GM12878 (cell line): ENCODE results near the gene SEC14L1.

ENCODE experiments used
- CREB1 ChIP-seq: IDR thresholded peaks from 2 replicates; pipeline ENCODE4 v1.6.1; 2012; ENCODE audit warnings: low read depth, mild to moderate bottlenecking, inconsistent platforms
- GATAD2B ChIP-seq: fragments of 450-650 bp; conservative IDR thresholded peaks from 2 replicates; pipeline ENCODE4 v1.6.1; 2017; ENCODE audit warnings: low read depth, mild to moderate bottlenecking, moderate library complexity
- NR2C2 ChIP-seq: IDR thresholded peaks from 2 replicates; pipeline ENCODE4 v1.6.1; 2011; ENCODE audit warnings: borderline replicate concordance, low read depth; ENCODE audit not compliant: control insufficient read depth, insufficient read length
- RFX5 ChIP-seq: IDR thresholded peaks from 2 replicates; pipeline ENCODE4 v1.6.1; 2011; ENCODE audit warnings: low read depth, low read length, improper control_type of control experiment
- STAT3 ChIP-seq: IDR thresholded peaks from 2 replicates; pipeline ENCODE4 v1.6.1; 2011; ENCODE audit warnings: low read depth, low read length, improper control_type of control experiment
- TF ChIP-seq, protein P1 (sequence below), 3 experiments: IDR thresholded peaks in 2 of 3; conservative IDR thresholded peaks in 1 of 3; 2 replicates each; pipeline ENCODE4 v1.5.1; 2011; ENCODE audit warnings: low read depth in 3 of 3, low read length in 3 of 3, mild to moderate bottlenecking in 3 of 3, control low read depth in 2 of 3, moderate library complexity in 2 of 3, inconsistent platforms in 1 of 3, mixed read lengths in 1 of 3; ENCODE audit not compliant: control insufficient read depth in 2 of 3, insufficient read depth in 1 of 3; ENCODE audit errors: extremely low read depth in 1 of 3
- TF ChIP-seq, protein P2 (sequence below): IDR thresholded peaks from 2 replicates; pipeline ENCODE4 v1.6.1; 2012; ENCODE audit warnings: mild to moderate bottlenecking, low read depth, low read length
- TF ChIP-seq, protein P3 (sequence below): IDR thresholded peaks from 2 replicates; pipeline ENCODE4 v1.6.1; 2011; ENCODE audit warnings: low read depth, low read length, improper control_type of control experiment, borderline replicate concordance

DNA sequence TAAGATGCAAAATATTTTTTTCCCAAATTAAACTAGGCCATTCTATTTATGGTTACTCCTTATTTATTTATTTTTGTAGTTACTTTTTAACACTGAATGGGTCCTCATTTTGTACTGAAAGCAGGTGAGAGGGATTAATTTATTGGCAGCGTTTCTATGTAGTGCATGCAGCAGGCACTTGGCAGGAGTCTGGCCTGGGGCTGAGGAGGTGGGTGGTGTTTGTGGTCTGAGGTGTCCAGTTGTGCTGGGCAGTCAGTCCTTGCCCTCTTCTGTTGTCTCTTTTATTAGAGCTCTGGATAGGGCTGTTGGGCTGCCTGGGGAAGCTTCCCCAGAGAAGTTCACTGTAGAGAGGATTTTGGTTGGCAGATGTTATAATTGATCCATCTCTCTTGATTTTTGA is 12.7 kb downstream of the SEC14L1 start:
- no peak for TF ChIP-seq CREB1
- TF ChIP-seq, protein P1, sequence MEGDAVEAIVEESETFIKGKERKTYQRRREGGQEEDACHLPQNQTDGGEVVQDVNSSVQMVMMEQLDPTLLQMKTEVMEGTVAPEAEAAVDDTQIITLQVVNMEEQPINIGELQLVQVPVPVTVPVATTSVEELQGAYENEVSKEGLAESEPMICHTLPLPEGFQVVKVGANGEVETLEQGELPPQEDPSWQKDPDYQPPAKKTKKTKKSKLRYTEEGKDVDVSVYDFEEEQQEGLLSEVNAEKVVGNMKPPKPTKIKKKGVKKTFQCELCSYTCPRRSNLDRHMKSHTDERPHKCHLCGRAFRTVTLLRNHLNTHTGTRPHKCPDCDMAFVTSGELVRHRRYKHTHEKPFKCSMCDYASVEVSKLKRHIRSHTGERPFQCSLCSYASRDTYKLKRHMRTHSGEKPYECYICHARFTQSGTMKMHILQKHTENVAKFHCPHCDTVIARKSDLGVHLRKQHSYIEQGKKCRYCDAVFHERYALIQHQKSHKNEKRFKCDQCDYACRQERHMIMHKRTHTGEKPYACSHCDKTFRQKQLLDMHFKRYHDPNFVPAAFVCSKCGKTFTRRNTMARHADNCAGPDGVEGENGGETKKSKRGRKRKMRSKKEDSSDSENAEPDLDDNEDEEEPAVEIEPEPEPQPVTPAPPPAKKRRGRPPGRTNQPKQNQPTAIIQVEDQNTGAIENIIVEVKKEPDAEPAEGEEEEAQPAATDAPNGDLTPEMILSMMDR (IDR thresholded peaks at IDR 0.05 in 2 of 3, conservative IDR thresholded peaks at IDR 0.05 in 1 of 3; ENCODE audit: control insufficient read depth in 2 of 3, extremely low read depth in 1 of 3, insufficient read depth in 1 of 3, low read depth in 3 of 3, low read length in 3 of 3), result no peak
- no peak for TF ChIP-seq GATAD2B
- TF ChIP-seq, protein P2, sequence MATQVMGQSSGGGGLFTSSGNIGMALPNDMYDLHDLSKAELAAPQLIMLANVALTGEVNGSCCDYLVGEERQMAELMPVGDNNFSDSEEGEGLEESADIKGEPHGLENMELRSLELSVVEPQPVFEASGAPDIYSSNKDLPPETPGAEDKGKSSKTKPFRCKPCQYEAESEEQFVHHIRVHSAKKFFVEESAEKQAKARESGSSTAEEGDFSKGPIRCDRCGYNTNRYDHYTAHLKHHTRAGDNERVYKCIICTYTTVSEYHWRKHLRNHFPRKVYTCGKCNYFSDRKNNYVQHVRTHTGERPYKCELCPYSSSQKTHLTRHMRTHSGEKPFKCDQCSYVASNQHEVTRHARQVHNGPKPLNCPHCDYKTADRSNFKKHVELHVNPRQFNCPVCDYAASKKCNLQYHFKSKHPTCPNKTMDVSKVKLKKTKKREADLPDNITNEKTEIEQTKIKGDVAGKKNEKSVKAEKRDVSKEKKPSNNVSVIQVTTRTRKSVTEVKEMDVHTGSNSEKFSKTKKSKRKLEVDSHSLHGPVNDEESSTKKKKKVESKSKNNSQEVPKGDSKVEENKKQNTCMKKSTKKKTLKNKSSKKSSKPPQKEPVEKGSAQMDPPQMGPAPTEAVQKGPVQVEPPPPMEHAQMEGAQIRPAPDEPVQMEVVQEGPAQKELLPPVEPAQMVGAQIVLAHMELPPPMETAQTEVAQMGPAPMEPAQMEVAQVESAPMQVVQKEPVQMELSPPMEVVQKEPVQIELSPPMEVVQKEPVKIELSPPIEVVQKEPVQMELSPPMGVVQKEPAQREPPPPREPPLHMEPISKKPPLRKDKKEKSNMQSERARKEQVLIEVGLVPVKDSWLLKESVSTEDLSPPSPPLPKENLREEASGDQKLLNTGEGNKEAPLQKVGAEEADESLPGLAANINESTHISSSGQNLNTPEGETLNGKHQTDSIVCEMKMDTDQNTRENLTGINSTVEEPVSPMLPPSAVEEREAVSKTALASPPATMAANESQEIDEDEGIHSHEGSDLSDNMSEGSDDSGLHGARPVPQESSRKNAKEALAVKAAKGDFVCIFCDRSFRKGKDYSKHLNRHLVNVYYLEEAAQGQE, result no peak
- no peak for TF ChIP-seq RFX5
- TF ChIP-seq NR2C2, result no peak
- TF ChIP-seq STAT3, result no peak
- TF ChIP-seq, protein P3, sequence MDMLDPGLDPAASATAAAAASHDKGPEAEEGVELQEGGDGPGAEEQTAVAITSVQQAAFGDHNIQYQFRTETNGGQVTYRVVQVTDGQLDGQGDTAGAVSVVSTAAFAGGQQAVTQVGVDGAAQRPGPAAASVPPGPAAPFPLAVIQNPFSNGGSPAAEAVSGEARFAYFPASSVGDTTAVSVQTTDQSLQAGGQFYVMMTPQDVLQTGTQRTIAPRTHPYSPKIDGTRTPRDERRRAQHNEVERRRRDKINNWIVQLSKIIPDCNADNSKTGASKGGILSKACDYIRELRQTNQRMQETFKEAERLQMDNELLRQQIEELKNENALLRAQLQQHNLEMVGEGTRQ, result no peak
